Esophagus squamous epithelium (tissue), 4 donors: ENCODE data around the gene KCNK6.

ENCODE experiments used
- CTCF ChIP-seq, 6 experiments: fragments of 450-650 bp in 4 of 6; fragments of 200-600 bp in 2 of 6; sonication (generic) in 2 of 6; IDR thresholded peaks; one replicate each; pipeline ENCODE4 v1.5.1; 2016 to 2019; ENCODE audit warnings: antibody characterized with exemption in 6 of 6, mild to moderate bottlenecking in 4 of 6, moderate library complexity in 4 of 6
- POLR2A ChIP-seq, 4 donors: fragments of 450-650 bp; IDR thresholded peaks; one replicate each; pipeline ENCODE4 v1.6.1; 2017; ENCODE audit warnings: antibody characterized with exemption in 4 of 4, mild to moderate bottlenecking in 4 of 4, moderate library complexity in 3 of 4

- TF ChIP-seq CTCF (IDR thresholded peaks at IDR 0.05): no peak
- TF ChIP-seq POLR2A (IDR thresholded peaks at IDR 0.05): no peak
These were observed 32.0 kb upstream of the KCNK6 start for GRCh38 chr19:38287604-38288003.
